Stimulated activated CD4-positive, alpha-beta T cell treated with anti-CD3 and anti-CD28 coated beads, TNF-alpha, amount 100 ng/mL, for 1 hour (primary cell): ENCODE data around the gene CALCOCO1.
"Not testable (repeated sequence)": the region's sequence is repeated elsewhere in the genome, so short reads cannot be mapped to it uniquely, and the experiment has no call there.

Experiments used
- DNase-seq, 3 donors: peaks; one replicate each; pipeline ENCODE4 v3.0.0-alpha.2; 2020; ENCODE audit warnings: low read depth in 3 of 3, low spot score in 1 of 3

CALCOCO1 gene

GRCh38 chr12:53727310-53728041, at the start of gene CALCOCO1:
Gene CALCOCO1, minus strand, starts transcription at chr12:53727452. Its CDS starts 2,210 bp downstream, at chr12:53725242.
- peak; percentile 85 to 90 (median 89) for DNase-seq

GRCh38 chr12:53776872-53777271, 49.6 kb upstream of the CALCOCO1 start:
- no peak for DNase-seq

GRCh38 chr12:53775478-53776145, 48.4 kb upstream of the CALCOCO1 start:
- DNase-seq, result no peak

- no peak for DNase-seq
Observed at GRCh38 chr12:53770281-53770680, 43.0 kb upstream of the CALCOCO1 start.

GRCh38 chr12:53768976-53769375, 41.7 kb upstream of the CALCOCO1 start:
- DNase-seq, result no peak

GRCh38 chr12:53766881-53767280, 39.6 kb upstream of the CALCOCO1 start:
- no peak for DNase-seq

- no peak for DNase-seq
Observed at GRCh38 chr12:53765891-53766290, 38.6 kb upstream of the CALCOCO1 start.

GRCh38 chr12:53764615-53765014, 37.4 kb upstream of the CALCOCO1 start:
- no peak for DNase-seq

- not testable (repeated sequence) for DNase-seq
Observed at GRCh38 chr12:53762793-53763192, 35.5 kb upstream of the CALCOCO1 start.

GRCh38 chr12:53761306-53761705, 34.1 kb upstream of the CALCOCO1 start:
- DNase-seq, result no peak

GRCh38 chr12:53759261-53759660, 32.0 kb upstream of the CALCOCO1 start:
- no peak for DNase-seq

GRCh38 chr12:53758730-53759103, 31.5 kb upstream of the CALCOCO1 start:
- no peak for DNase-seq

- no peak for DNase-seq
Observed at GRCh38 chr12:53758081-53758729, 31.0 kb upstream of the CALCOCO1 start.

- peak; percentile 23 to 81 (median 41) for DNase-seq
Observed at GRCh38 chr12:53757101-53757770, 30.0 kb upstream of the CALCOCO1 start.

GRCh38 chr12:53756300-53757100, 29.2 kb upstream of the CALCOCO1 start:
- no peak for DNase-seq

- DNase-seq, result no peak
Observed at GRCh38 chr12:53755893-53756292, 28.6 kb upstream of the CALCOCO1 start.

GRCh38 chr12:53755451-53755891, 28.2 kb upstream of the CALCOCO1 start:
- DNase-seq, result no peak

- no peak for DNase-seq
Observed at GRCh38 chr12:53754633-53755264, 27.5 kb upstream of the CALCOCO1 start.

GRCh38 chr12:53754188-53754585, 26.9 kb upstream of the CALCOCO1 start:
- DNase-seq, result no peak

GRCh38 chr12:53752621-53753020, 25.4 kb upstream of the CALCOCO1 start:
- DNase-seq, result no peak
